Activated CD8-positive, alpha-beta T cell treated with anti-CD3 and anti-CD28 coated beads for 36 hours (primary cell): Measurements from ENCODE around the gene SLC35G3. TPM values are rescaled to one million over a fixed set of nuclear protein-coding genes. Genes with fewer than 3 reads are reported as not detected.
A peak's percentile ranks its signal among the peaks of the same experiment; 100 is the strongest.
"Not testable (repeated sequence)": the region's sequence is repeated elsewhere in the genome, so short reads cannot be mapped to it uniquely, and the experiment has no call there.

Experiments
- ATAC-seq: fragments of 200-7000 bp; cut with Tn5 transposase; one replicate; pipeline ENCODE4 v1.10.0; 2021; ENCODE audit warnings: mild to moderate bottlenecking, moderate library complexity
- CTCF ChIA-PET: fragments of 350-600 bp; sonication (Branson Sonifier 250); formaldehyde crosslinking; loops from one replicate; lab custom pipeline; 2021; ENCODE audit warnings: antibody characterized with exemption; lab: Charles Lee
- POLR2A ChIA-PET: fragments of 350-600 bp; sonication (Branson Sonifier 250); formaldehyde crosslinking; loops from one replicate; lab custom pipeline; 2021; ENCODE audit warnings: antibody characterized with exemption; lab: Charles Lee
- DNase-seq: peaks from one replicate; pipeline ENCODE4 v3.0.0-alpha.2; 2020
- H3K27ac Mint-ChIP-seq: one replicate; pipeline ENCODE4 v1.8.0; 2021; ENCODE audit warnings: mild to moderate bottlenecking, mixed read lengths
- H3K27me3 Mint-ChIP-seq: one replicate; pipeline ENCODE4 v1.8.0; 2021; ENCODE audit warnings: mixed read lengths
- H3K36me3 Mint-ChIP-seq: one replicate; pipeline ENCODE4 v1.8.0; 2021; ENCODE audit warnings: low read depth, mixed read lengths
- H3K4me1 Mint-ChIP-seq: one replicate; pipeline ENCODE4 v1.8.0; 2021; ENCODE audit warnings: low read depth, mixed read lengths
- H3K4me3 Mint-ChIP-seq: one replicate; pipeline ENCODE4 v1.8.0; 2021; ENCODE audit warnings: mild to moderate bottlenecking, moderate library complexity, mixed read lengths
- H3K9me3 Mint-ChIP-seq: one replicate; pipeline ENCODE4 v1.8.0; 2021; ENCODE audit warnings: mixed read lengths
- intact Hi-C: fragments of 100-400 bp; cut with micrococcal nuclease; formaldehyde crosslinking; loops from one replicate; pipeline ENCODE4 v1.10.0; 2022
- total RNA-seq, 2 experiments: library from RNA; stranded (reverse); gene quantifications; one replicate each; pipeline ENCODE4 v1.2.3, GENCODE V29; 2021
- TF ChIP-seq, protein P1 (sequence below): fragments of 200-600 bp; IDR thresholded peaks from one replicate; pipeline ENCODE4 v1.8.0; 2022; ENCODE audit warnings: antibody characterized with exemption, mild to moderate bottlenecking

Gene SLC35G3
- total RNA-seq, 2 experiments from 2014 or later, result not detected

DNA sequence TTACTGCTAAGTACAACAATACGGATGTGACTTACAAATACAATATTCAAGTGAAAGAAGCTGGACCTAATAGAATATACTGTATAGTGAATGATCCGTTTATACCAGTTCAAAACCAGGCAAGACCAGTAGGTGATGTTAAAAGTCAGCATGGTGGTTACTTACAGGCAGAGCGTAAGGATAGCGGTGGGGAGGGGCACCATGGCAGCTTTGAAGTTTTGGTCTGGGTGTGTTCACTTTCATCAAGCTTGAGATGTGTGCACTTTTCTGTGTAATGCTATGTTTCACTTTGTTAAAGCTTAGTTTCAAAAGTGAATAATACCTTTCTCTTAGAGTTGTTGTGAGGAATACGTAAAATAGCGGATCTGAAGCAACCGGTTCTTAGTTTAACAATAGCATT lies 16.5 kb upstream of the SLC35G3 start:
- ATAC-seq (no peak), DNase-seq (peak; percentile 56)
- Mint-ChIP-seq H3K36me3 (no peaks in the 10 kb centered on the region), H3K4me3 (no peak overlapping the region), H3K4me1 (peaks cover 64% of the 10 kb centered on the region), H3K27me3 (no peaks in the 10 kb centered on the region), H3K27ac (peak overlapping the region; percentile 4), H3K9me3 (peaks cover 7% of the 10 kb centered on the region)
- intact Hi-C loops, result loop anchor here (5.0 kb wide), 1 partner anchor 33 kb away; no protein-coding TSS in a partner anchor
- TF ChIP-seq, protein P1, sequence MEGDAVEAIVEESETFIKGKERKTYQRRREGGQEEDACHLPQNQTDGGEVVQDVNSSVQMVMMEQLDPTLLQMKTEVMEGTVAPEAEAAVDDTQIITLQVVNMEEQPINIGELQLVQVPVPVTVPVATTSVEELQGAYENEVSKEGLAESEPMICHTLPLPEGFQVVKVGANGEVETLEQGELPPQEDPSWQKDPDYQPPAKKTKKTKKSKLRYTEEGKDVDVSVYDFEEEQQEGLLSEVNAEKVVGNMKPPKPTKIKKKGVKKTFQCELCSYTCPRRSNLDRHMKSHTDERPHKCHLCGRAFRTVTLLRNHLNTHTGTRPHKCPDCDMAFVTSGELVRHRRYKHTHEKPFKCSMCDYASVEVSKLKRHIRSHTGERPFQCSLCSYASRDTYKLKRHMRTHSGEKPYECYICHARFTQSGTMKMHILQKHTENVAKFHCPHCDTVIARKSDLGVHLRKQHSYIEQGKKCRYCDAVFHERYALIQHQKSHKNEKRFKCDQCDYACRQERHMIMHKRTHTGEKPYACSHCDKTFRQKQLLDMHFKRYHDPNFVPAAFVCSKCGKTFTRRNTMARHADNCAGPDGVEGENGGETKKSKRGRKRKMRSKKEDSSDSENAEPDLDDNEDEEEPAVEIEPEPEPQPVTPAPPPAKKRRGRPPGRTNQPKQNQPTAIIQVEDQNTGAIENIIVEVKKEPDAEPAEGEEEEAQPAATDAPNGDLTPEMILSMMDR, result no peak
- CTCF ChIA-PET, result interaction anchor here (0.6 to 1.1 kb wide), 2 partner anchors 12 to 82 kb away, joined by 3 read pairs; no protein-coding TSS in a partner anchor
- POLR2A ChIA-PET, result interaction anchor here (5.8 kb wide), 1 partner anchor 30 kb away, joined by 80 read pairs; the partner anchor contains the start of gene SLFN5

DNA sequence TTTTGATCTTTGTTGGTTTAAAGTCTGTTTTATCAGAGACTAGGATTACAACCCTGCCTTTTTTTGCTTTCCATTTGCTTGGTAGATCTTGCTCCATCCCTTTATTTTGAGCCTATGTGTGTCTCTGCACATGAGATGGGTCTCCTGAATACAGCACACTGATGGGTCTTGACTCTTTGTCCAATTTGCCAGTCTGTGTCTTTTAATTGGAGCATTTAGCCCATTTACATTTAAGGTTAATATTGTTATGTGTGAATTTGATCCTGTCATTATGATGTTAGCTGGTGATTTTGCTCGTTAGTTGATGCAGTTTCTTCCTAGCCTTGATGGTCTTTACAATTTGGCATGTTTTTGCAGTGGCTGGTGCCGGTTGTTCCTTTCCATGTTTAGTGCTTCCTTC lies 8.4 kb upstream of the SLC35G3 start:
- intact Hi-C loops, H3K27ac Mint-ChIP-seq, H3K27me3 Mint-ChIP-seq, CTCF ChIA-PET, H3K4me3 Mint-ChIP-seq, H3K4me1 Mint-ChIP-seq, ATAC-seq, POLR2A ChIA-PET, DNase-seq: not testable (repeated sequence)
- peaks cover 23% of the 10 kb centered on the region for H3K9me3 Mint-ChIP-seq
- peaks cover 13% of the 10 kb centered on the region for H3K36me3 Mint-ChIP-seq

DNA sequence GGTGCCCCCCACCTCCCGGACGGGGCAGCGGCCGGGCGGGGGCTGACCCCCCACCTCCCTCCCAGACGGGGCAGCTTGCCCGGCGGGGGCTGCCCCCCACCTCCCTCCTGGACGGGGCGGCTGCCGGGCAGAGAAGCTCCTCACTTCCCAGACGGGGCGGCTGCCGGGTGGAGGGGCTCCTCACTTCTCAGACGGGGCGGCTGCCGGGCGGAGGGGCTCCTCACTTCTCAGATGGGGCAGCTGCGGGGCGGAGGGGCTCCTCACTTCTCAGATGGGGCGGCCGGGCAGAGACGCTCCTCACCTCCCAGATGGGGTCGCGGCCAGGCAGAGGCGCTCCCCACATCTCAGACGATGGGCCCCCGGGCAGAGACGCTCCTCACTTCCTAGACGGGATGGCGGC lies 869 bp upstream of the SLC35G3 start:
- H3K36me3 Mint-ChIP-seq, ATAC-seq, H3K4me3 Mint-ChIP-seq, intact Hi-C loops, CTCF ChIA-PET, POLR2A ChIA-PET, H3K27me3 Mint-ChIP-seq, DNase-seq, H3K27ac Mint-ChIP-seq: not testable (repeated sequence)
- H3K4me1 Mint-ChIP-seq, result peaks cover 21% of the 10 kb centered on the region
- H3K9me3 Mint-ChIP-seq, result peaks cover 18% of the 10 kb centered on the region

DNA sequence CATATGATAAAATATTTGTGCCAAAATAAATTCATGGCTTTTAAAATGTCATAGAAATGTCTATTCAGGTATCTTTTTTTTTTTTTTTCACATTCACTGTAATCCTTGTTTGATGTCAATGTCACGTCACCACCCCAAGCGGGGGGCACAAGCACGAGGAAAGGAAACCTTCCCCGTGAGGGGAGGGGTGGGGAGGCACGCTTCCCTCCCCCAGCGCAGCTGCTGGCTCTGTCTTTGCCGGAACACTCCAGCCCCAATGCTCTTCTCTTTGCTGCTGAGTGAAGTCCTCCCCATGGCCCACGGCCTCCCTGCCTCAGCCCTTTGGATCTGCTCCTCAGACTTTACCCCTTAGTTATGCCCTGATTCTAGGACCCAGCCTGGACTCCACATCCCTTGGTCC lies 1.5 kb downstream of the SLC35G3 start:
- Mint-ChIP-seq H3K9me3 (peaks cover 9% of the 10 kb centered on the region), H3K27ac (peak overlapping the region; percentile 83), H3K4me3 (peak overlapping the region; percentile 49), H3K4me1 (peaks cover 41% of the 10 kb centered on the region), H3K27me3 (no peaks in the 10 kb centered on the region), H3K36me3 (peaks cover 3% of the 10 kb centered on the region)
- CTCF ChIA-PET, result no interaction called here
- TF ChIP-seq, protein P1, result no peak
- DNase-seq, result peak; percentile 53
- intact Hi-C loops, result no loop called here
- peak; percentile 52 for ATAC-seq
- POLR2A ChIA-PET, result no interaction called here

DNA sequence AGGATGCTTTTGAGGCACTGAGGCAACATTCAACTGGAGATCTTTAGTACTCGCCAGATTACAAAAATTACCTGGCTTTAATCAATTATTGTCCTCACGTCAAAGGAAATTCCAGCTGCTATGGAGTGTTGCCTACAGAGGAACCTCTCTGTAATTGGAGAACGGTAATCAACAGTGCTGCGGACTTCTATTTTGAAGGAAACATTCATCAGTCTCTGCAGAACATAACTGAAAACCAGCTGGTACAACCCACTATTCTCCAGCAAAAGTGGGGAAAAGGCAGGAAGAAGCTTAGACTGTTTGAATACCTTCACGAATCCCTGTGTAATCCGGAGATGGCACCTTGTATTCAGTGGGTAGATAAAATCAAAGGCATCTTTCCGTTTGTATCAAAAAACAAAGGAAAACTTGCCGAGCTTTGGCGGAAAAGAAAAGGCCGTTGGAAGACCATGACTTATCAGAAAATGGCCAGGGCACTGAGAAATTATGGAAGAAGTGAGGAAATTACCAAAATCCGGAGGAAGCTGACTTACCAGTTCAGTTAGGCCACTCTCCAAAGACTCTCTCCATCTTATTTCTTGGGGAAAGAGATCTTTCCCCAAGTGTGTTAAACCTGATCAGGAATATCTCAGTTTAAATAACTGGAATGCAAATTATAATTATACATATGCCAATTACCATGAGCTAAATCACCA lies 3.0 kb downstream of the SLC35G3 start:
- TF ChIP-seq, protein P1, result no peak
- Mint-ChIP-seq H3K4me3 (no peak overlapping the region), H3K9me3 (peaks cover 6% of the 10 kb centered on the region), H3K27me3 (no peaks in the 10 kb centered on the region), H3K27ac (no peak overlapping the region), H3K36me3 (peaks cover under 1% of the 10 kb centered on the region), H3K4me1 (peaks cover 56% of the 10 kb centered on the region)
- no peak for DNase-seq
- ChIA-PET CTCF (interaction anchor here (0.9 to 2.1 kb wide), 6 partner anchors 23 to 556 kb away, joined by 3 to 8 read pairs (median 4); partner anchors contain the start of gene NLE1), POLR2A (interaction anchor here (0.8 to 1.3 kb wide), 4 partner anchors 11 to 52 kb away, joined by 3 to 5 read pairs (median 3); partner anchors contain the start of gene SLFN5)
- intact Hi-C loops, result no loop called here
- no peak for ATAC-seq

DNA sequence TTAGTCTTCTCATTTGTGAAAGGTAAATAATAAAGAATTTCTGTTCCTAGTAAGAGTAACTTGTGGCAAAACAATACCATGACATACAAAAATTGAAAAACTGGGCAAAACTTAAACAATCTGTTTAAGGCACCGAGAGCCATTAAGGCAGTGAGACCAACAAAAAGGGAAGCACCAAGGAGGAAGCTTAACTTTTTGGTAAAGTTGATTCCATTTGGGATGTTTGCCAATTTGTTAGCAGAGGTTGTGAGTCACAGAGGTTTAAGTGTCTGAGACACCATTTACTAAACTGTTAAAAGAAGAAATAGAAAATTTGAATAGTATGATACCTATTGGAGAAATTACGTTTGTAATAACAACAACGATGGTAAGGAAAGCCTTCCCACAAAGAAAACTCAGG lies 4.9 kb downstream of the SLC35G3 start:
- Mint-ChIP-seq H3K4me3 (peak overlapping the region; percentile 65), H3K27ac (peak overlapping the region; percentile 76), H3K36me3 (no peaks in the 10 kb centered on the region), H3K9me3 (peaks cover 2% of the 10 kb centered on the region), H3K4me1 (peaks cover 65% of the 10 kb centered on the region), H3K27me3 (no peaks in the 10 kb centered on the region)
- ATAC-seq (no peak), DNase-seq (no peak)
- POLR2A ChIA-PET, result interaction anchor here (0.9 kb wide), 1 partner anchor 349 kb away, joined by 3 read pairs; no protein-coding TSS in a partner anchor
- intact Hi-C loops, result no loop called here
- TF ChIP-seq, protein P1, result no peak
- CTCF ChIA-PET, result interaction anchor here (2.1 kb wide), 1 partner anchor 25 kb away, joined by 8 read pairs; no protein-coding TSS in a partner anchor
